GM13977 (cell line): ENCODE data around the gene NELL1.

Experiments
- DNase-seq: peaks from one replicate; pipeline ENCODE4 v3.0.0; 2012; ENCODE audit warnings: low spot score
- in situ Hi-C: fragments of 300-500 bp; cut with MboI; formaldehyde crosslinking; loops from one replicate; pipeline ENCODE4 v1.12.0; 2022; ENCODE audit warnings: low sequenced_read_pairs, low pct_unique_long_range_greater_than_20kb, mixed read lengths, inconsistent platforms; ENCODE audit not compliant: unreplicated experiment
- TF ChIP-seq, protein P1 (sequence below): IDR thresholded peaks from 2 replicates; pipeline ENCODE4 v1.5.1; 2012; ENCODE audit warnings: mild to moderate bottlenecking, control low read depth; ENCODE audit not compliant: insufficient read depth; ENCODE audit errors: extremely low read depth, missing control alignments

NELL1 gene

DNA sequence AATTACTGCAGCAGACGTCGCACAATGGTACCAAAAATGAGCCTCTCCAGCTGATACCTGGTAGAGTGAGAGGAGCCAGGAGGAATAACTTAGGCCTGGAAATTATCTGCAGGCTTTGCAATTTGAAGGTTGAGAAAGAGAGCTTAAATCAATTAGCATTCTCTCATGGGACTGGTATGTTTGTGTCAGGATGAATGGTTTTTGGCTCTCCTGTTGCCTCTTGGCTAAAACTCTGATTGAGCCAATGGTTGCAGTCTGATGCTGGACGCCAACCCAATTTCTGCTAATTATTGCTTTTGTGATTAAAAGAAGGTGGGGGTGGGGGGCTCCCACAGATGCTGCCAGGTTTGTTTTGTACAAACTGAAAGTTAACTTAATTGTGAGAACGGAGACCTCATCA is 12.5 kb upstream of the NELL1 start:
- in situ Hi-C loops = loop anchor here (25.0 kb wide), 1 partner anchor 855 kb away; no protein-coding TSS in a partner anchor
- no peak for DNase-seq
- TF ChIP-seq, protein P1, sequence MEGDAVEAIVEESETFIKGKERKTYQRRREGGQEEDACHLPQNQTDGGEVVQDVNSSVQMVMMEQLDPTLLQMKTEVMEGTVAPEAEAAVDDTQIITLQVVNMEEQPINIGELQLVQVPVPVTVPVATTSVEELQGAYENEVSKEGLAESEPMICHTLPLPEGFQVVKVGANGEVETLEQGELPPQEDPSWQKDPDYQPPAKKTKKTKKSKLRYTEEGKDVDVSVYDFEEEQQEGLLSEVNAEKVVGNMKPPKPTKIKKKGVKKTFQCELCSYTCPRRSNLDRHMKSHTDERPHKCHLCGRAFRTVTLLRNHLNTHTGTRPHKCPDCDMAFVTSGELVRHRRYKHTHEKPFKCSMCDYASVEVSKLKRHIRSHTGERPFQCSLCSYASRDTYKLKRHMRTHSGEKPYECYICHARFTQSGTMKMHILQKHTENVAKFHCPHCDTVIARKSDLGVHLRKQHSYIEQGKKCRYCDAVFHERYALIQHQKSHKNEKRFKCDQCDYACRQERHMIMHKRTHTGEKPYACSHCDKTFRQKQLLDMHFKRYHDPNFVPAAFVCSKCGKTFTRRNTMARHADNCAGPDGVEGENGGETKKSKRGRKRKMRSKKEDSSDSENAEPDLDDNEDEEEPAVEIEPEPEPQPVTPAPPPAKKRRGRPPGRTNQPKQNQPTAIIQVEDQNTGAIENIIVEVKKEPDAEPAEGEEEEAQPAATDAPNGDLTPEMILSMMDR = no peak

- DNase-seq = no peak
- in situ Hi-C loops = loop anchor here (25.0 kb wide), 1 partner anchor 854 kb away; no protein-coding TSS in a partner anchor
- TF ChIP-seq, protein P1 = no peak
Measured at GRCh38 chr11:20658135-20658534, 11.3 kb upstream of the NELL1 start.

DNA sequence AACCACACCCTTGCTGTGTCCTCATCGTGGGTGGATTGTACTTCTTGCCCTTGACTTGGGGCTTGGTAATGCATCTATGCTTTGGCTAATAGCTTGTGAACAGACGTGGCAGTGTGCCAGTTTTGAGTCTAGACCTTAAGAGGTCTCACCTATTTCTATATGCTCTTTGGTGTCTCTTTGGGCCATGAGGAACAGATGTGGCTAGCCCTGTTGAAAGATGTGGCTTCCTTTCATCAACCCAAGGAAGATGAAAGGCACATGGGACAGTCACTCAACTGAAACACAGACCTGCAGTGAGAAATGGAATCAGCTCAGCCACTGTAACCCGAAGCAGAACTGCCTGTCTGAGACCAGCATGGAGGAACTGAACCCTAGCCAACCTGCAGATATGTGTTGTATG is 7.9 kb upstream of the NELL1 start:
- in situ Hi-C loops = loop anchor here (25.0 kb wide), 1 partner anchor 851 kb away; no protein-coding TSS in a partner anchor
- TF ChIP-seq, protein P1 = no peak
- no peak for DNase-seq

DNA sequence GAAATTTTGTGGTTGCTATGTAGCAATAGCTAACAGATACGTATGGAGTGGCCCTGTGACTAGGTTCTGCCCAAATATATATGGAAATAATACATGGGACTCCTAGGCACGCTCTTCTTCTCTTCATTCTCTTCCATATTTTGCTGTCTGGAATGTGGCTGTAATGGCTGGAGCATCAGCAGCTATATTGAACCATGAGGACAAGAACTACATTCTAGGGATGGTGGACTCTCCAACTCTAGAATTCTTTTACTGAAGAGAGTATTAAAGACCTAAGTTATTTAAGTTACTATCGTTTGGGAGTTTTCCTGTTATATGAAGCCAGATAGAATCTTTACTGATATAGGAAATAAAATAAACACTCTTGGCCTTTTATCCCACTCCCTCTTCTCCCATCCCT is 7.5 kb upstream of the NELL1 start:
- in situ Hi-C loops = loop anchor here (25.0 kb wide), 1 partner anchor 850 kb away; no protein-coding TSS in a partner anchor
- TF ChIP-seq, protein P1 = no peak
- DNase-seq = no peak

- TF ChIP-seq, protein P1 = no peak
- DNase-seq = no peak
- in situ Hi-C loops = loop anchor here (25.0 kb wide), 1 partner anchor 844 kb away; no protein-coding TSS in a partner anchor
Measured at GRCh38 chr11:20668131-20668809, 1.1 kb upstream of the NELL1 start.

DNA sequence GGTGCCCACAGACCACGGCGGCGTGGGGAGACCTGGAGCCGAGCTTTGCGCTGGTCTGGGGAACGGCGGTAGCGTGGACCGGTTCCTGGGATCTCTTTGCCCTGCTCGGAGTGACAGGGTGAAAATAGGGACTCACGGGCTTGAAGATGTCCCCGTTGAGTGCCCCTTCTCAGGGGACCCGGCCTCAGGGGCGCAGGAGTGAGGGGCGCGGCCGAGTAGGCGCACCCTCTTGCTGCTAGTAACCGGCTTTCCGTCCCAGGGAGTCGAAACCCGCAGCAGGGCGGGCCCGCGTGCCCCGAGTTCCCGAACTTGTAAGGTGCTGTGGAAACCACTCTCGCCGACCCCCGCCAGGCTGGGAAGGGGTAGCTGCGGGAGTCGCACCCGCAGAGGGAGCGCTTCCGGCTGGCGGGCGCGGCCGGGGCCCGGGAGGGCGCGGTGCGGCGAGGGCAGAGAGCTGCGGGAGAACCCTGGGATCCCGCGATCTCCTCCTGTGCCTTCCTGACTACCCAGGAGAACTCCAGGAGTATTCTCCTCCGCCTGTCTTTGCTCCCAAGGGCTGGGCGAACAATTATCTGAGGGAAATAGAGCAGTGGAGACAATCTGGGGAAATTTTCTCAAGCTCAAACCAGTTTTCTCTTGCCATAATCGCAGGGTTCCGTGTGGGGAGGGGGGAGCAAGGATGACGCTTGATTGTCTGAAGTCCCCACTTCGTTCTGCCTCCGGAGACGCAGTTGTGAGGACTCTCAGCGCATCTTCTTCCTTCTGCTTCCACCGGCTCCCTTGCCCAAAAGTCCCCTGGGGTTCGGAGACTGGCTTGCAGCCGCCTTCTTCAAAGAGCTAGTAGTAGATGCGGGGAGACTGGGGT is 666 bp downstream of the NELL1 start:
- in situ Hi-C loops = loop anchor here (25.0 kb wide), 1 partner anchor 842 kb away; no protein-coding TSS in a partner anchor
- TF ChIP-seq, protein P1 = no peak
- DNase-seq = no peak
